Uterus (tissue), 4 donors: ENCODE measurements around the gene SIM2. TPM values are rescaled to one million over a fixed set of nuclear protein-coding genes. Genes with fewer than 3 reads are reported as not detected.

Experiments
- DNase-seq, 2 donors: peaks; one replicate each; pipeline ENCODE4 v3.0.0-alpha.2; 2019 to 2020
- H3K27ac ChIP-seq, 2 donors: fragments of 200-600 bp; sonication (generic); 1 replicate in 1 of 2; 2 replicates in 1 of 2; pipeline ENCODE4 v1.5.1; 2016 to 2018
- H3K27me3 ChIP-seq, 2 donors: fragments of 200-600 bp; sonication (generic); one replicate each; pipeline ENCODE4 v1.5.1; 2018 to 2019; ENCODE audit warnings: control low read depth in 1 of 2
- H3K36me3 ChIP-seq, 2 donors: fragments of 200-600 bp; sonication (generic); one replicate each; pipeline ENCODE4 v1.5.1; 2019; ENCODE audit warnings: control low read depth in 1 of 2
- H3K4me1 ChIP-seq, 2 donors: fragments of 200-600 bp; sonication (generic); one replicate each; pipeline ENCODE4 v1.5.1; 2018 to 2019; ENCODE audit warnings: control low read depth in 1 of 2
- H3K4me3 ChIP-seq, 2 donors: fragments of 200-600 bp; sonication (generic); 1 replicate in 1 of 2; 2 replicates in 1 of 2; pipeline ENCODE4 v1.5.1; 2018 to 2019; ENCODE audit warnings: mild to moderate bottlenecking in 1 of 2
- H3K9me3 ChIP-seq, 2 donors: fragments of 200-600 bp; sonication (generic); one replicate each; pipeline ENCODE4 v1.5.1; 2019; ENCODE audit warnings: control low read depth in 1 of 2
- CTCF ChIP-seq, 4 experiments: fragments of 200-600 bp in 2 of 4; fragments of 450-650 bp in 2 of 4; sonication (generic) in 2 of 4; IDR thresholded peaks; one replicate each; pipeline ENCODE4 v1.5.1; 2016 to 2019; ENCODE audit warnings: antibody characterized with exemption in 4 of 4, mild to moderate bottlenecking in 2 of 4, moderate library complexity in 1 of 4
- POLR2A ChIP-seq, 2 donors: fragments of 450-650 bp; IDR thresholded peaks; one replicate each; pipeline ENCODE4 v1.6.1; 2016; ENCODE audit warnings: antibody characterized with exemption in 2 of 2, mild to moderate bottlenecking in 1 of 2, moderate library complexity in 1 of 2
- intact Hi-C: fragments of 100-400 bp; cut with DNase I; formaldehyde crosslinking; loops from one replicate; pipeline ENCODE4 v1.15.1; 2023; ENCODE audit warnings: low total_unique reads
- total RNA-seq, 4 donors: library from RNA; depleted of rRNA in 3 of 4; stranded (reverse); fragments of >200 nt in 3 of 4; gene quantifications; one replicate each; pipeline versions ENCODE4 v1.1.0 to v1.2.4, GENCODE V29; 2014 to 2023
- donor health status: DM: yes; HTN: yes; CAD: no.

Gene SIM2
- total RNA-seq, 4 donors from 2014 or later, result 0.21 to 0.59 TPM; not detected in 2

DNA sequence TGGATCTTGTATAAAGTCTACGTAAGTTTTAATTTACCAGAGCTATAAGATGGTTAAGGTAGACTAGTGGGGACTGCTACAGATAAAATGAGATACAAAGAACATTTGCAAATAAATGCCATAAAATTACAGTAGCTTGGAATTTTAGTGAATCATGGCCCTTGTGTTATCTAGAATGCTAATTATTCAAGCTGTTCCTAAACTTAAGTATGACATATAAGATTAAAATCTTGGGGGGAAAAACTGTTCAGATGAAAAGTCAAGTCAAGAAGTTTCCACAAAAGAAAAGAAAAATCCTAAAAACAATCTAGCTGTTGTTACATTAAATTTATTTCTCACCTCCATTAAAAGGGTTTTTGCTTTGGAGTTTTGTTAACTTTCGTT, 51.7 kb downstream of the SIM2 start:
- no peaks in the 10 kb centered on the region for H3K9me3 ChIP-seq
- no peaks in the 10 kb centered on the region for H3K36me3 ChIP-seq
- H3K4me1 ChIP-seq, result peaks cover 0 to 4% of the 10 kb centered on the region in 2 donors
- no peak overlapping the region for H3K27ac ChIP-seq
- peaks cover 0 to 7% of the 10 kb centered on the region in 2 donors for H3K27me3 ChIP-seq
- H3K4me3 ChIP-seq, result no peak overlapping the region
- no peak for DNase-seq
- intact Hi-C loops, result no loop called here
- TF ChIP-seq POLR2A (IDR thresholded peaks at IDR 0.05), result no peak
- TF ChIP-seq CTCF (IDR thresholded peaks at IDR 0.05), result no peak

DNA sequence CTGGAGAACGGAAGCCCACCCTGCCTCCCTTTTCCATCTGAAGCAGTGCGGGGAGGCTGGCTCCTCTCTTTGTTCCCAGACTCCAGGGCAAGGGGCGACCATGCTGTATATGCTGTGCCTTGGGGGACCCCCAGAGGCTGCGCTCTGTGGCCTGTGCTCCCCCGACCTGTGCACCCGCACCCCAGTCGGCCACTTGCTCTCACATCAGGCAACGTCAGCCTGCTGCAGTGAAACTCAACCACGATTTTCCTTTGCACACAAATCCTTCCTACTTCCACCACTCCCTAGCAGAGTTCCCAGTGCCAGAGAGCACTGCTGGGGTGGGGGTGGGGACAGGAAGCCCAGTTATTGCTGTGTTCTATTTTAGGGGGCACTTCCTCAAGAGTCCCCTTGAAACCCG, 52.5 kb downstream of the SIM2 start:
- H3K4me3 ChIP-seq, result no peak overlapping the region
- H3K9me3 ChIP-seq, result no peaks in the 10 kb centered on the region
- TF ChIP-seq CTCF (IDR thresholded peaks at IDR 0.05) (no peak), POLR2A (IDR thresholded peaks at IDR 0.05) (no peak)
- no peaks in the 10 kb centered on the region for H3K36me3 ChIP-seq
- intact Hi-C loops, result no loop called here
- no peak for DNase-seq
- H3K4me1 ChIP-seq, result peaks cover 0 to 4% of the 10 kb centered on the region in 2 donors
- peaks cover 0 to 7% of the 10 kb centered on the region in 2 donors for H3K27me3 ChIP-seq
- H3K27ac ChIP-seq, result no peak overlapping the region

- intact Hi-C loops, result no loop called here
- Histone ChIP-seq H3K27me3 (peaks cover 0 to under 1% of the 10 kb centered on the region in 2 donors), H3K27ac (no peak overlapping the region), H3K4me3 (no peak overlapping the region), H3K4me1 (no peaks in the 10 kb centered on the region), H3K36me3 (no peaks in the 10 kb centered on the region), H3K9me3 (no peaks in the 10 kb centered on the region)
- no peak for TF ChIP-seq POLR2A (IDR thresholded peaks at IDR 0.05)
- no peak for TF ChIP-seq CTCF (IDR thresholded peaks at IDR 0.05)
- no peak for DNase-seq
Observed at GRCh38 chr21:36753556-36753955, 54.6 kb downstream of the SIM2 start.

GRCh38 chr21:36754241-36754898, 55.5 kb downstream of the SIM2 start:
- TF ChIP-seq CTCF (IDR thresholded peaks at IDR 0.05) (no peak), POLR2A (IDR thresholded peaks at IDR 0.05) (no peak)
- DNase-seq, result no peak
- intact Hi-C loops, result no loop called here
- Histone ChIP-seq H3K4me3 (no peak overlapping the region), H3K9me3 (no peaks in the 10 kb centered on the region), H3K27ac (no peak overlapping the region), H3K4me1 (no peaks in the 10 kb centered on the region), H3K36me3 (no peaks in the 10 kb centered on the region), H3K27me3 (no peaks in the 10 kb centered on the region)

DNA sequence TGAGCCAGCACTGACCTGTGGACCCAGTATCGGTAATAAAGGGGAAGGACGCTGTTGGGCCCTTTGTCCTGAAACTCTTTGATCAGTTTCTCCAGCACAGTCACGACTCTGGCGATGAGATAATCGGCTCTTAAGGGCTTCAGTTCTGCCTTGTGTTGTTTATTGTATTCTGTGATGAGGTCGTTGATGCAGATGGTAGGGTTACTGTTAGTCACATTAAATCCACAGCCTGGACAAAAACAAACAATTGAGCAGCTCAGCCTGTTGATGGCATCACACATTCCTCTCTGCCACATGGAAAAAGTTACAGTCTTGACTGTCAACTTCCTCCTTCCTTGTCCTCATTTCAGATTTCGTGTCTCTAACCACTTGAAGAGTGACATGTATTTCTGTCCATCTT, 57.6 kb downstream of the SIM2 start:
- no peak for DNase-seq
- Histone ChIP-seq H3K9me3 (no peaks in the 10 kb centered on the region), H3K27ac (no peak overlapping the region), H3K4me3 (no peak overlapping the region), H3K4me1 (no peaks in the 10 kb centered on the region), H3K36me3 (no peaks in the 10 kb centered on the region), H3K27me3 (no peaks in the 10 kb centered on the region)
- TF ChIP-seq CTCF (IDR thresholded peaks at IDR 0.05) (no peak), POLR2A (IDR thresholded peaks at IDR 0.05) (no peak)
- intact Hi-C loops, result no loop called here
